OCI-LY3 (cell line): ENCODE results near the gene PPP6R2.
A peak's percentile ranks its signal among the peaks of the same experiment; 100 is the strongest.

Source experiments
- H2AFZ ChIP-seq: fragments of 200-600, 300-600 bp; shearing (Covaris generic); 2 replicates; pipeline ENCODE4 v1.6.0; 2014; ENCODE audit warnings: antibody characterized with exemption, low read depth, low read length
- H3K27ac ChIP-seq: fragments of 200-600, 300-600 bp; sonication (generic); 2 replicates; pipeline ENCODE4 v1.5.1; 2014; ENCODE audit warnings: mild to moderate bottlenecking, low read length, moderate library complexity, mixed read lengths
- H3K27me3 ChIP-seq: fragments of 200-600, 300-600 bp; sonication (generic); 2 replicates; pipeline ENCODE4 v1.6.1; 2014; ENCODE audit warnings: low read depth, low read length, mixed read lengths
- H3K36me3 ChIP-seq: fragments of 200-600, 300-600 bp; sonication (generic); replicated peaks from 2 replicates; pipeline ENCODE3; 2014; ENCODE audit warnings: low read depth, low read length, mixed read lengths
- H3K4me1 ChIP-seq: fragments of 300-600, 200-600 bp; sonication (generic); 2 replicates; pipeline ENCODE4 v1.6.1; 2014; ENCODE audit warnings: low read length, mixed read lengths
- H3K4me2 ChIP-seq: fragments of 200-600, 300-600 bp; sonication (generic); 2 replicates; pipeline ENCODE4 v1.6.1; 2014; ENCODE audit warnings: low read length, mixed read lengths
- H3K4me3 ChIP-seq: fragments of 300-600, 200-600 bp; sonication (generic); 2 replicates; pipeline ENCODE4 v1.5.1; 2014; ENCODE audit warnings: antibody characterized with exemption, mild to moderate bottlenecking, low read length, moderate library complexity
- H3K79me2 ChIP-seq: fragments of 300-600, 200-600 bp; shearing (Covaris generic); 2 replicates; pipeline ENCODE4 v1.6.1; 2014; ENCODE audit warnings: mild to moderate bottlenecking, low read length, mixed read lengths
- H3K9ac ChIP-seq: fragments of 300-600, 200-600 bp; shearing (Covaris generic); 2 replicates; pipeline ENCODE4 v1.6.0; 2014; ENCODE audit warnings: mild to moderate bottlenecking, low read length, moderate library complexity
- H3K9me3 ChIP-seq: fragments of 200-600, 300-600 bp; shearing (Covaris generic); 2 replicates; pipeline ENCODE4 v1.6.1; 2014; ENCODE audit warnings: low read length, mixed read lengths; ENCODE audit not compliant: insufficient read depth
- H4K20me1 ChIP-seq: fragments of 200-600, 300-600 bp; sonication (generic); 2 replicates; pipeline ENCODE4 v1.6.1; 2016; ENCODE audit warnings: low read length, mixed read lengths; ENCODE audit not compliant: insufficient read depth
- EZH2phosphoT487 ChIP-seq: fragments of 200-600 bp; shearing (Covaris generic); IDR thresholded peaks from 2 replicates; pipeline ENCODE4 v1.6.1; 2018; ENCODE audit warnings: antibody characterized with exemption, mixed run types, low read depth
- TF ChIP-seq, protein P1 (sequence below): fragments of 200-600, 300-600 bp; sonication (generic); IDR thresholded peaks from 2 replicates; pipeline ENCODE4 v1.5.1; 2014; ENCODE audit warnings: antibody characterized with exemption, low read length, low read depth

PPP6R2 gene, protein sequence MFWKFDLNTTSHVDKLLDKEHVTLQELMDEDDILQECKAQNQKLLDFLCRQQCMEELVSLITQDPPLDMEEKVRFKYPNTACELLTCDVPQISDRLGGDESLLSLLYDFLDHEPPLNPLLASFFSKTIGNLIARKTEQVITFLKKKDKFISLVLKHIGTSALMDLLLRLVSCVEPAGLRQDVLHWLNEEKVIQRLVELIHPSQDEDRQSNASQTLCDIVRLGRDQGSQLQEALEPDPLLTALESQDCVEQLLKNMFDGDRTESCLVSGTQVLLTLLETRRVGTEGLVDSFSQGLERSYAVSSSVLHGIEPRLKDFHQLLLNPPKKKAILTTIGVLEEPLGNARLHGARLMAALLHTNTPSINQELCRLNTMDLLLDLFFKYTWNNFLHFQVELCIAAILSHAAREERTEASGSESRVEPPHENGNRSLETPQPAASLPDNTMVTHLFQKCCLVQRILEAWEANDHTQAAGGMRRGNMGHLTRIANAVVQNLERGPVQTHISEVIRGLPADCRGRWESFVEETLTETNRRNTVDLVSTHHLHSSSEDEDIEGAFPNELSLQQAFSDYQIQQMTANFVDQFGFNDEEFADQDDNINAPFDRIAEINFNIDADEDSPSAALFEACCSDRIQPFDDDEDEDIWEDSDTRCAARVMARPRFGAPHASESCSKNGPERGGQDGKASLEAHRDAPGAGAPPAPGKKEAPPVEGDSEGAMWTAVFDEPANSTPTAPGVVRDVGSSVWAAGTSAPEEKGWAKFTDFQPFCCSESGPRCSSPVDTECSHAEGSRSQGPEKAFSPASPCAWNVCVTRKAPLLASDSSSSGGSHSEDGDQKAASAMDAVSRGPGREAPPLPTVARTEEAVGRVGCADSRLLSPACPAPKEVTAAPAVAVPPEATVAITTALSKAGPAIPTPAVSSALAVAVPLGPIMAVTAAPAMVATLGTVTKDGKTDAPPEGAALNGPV

DNA sequence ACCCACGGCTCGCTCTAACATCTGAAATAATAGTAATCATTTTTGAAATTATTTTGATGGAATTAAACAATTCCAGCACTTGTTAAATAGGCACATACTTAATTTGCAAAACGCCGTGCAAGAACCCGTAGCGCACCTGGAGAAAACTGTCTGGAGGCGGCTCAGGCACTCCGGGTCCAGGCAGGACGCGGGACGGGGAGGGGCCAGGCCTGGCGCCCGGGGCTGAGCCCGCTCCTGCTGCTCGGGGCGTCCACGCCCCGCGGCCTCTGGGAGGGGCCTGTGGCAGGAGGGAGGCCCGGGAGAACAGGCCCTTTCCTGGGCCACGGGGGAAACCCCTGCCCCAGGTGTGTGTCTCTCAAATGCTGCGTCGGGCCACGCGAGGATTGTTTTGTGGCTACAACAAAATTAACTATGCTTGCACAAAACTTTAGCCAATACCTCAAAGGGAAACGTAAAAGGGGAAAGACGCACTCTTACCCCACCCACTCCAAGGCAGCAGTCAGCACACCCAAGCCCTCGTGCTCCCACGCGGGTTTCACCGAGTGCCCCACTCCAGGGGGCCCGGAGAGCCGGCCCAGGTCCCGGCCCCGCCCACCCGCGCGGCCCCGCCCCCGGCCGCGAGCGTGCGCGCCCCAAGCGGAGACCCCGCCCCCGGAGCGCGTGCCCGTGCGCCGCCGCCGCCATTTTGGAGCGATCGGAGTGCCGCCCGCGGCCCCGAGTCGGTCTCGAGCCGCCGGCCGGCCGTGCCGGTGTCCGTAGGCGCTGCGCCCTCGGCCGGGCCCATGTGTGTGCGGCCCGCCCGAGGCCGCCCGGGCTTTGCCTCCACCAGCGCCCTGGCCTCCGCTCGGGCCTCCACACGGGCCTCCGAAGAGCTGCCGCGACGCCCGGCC is at the start of gene PPP6R2:
PPP6R2 (plus strand) TSS at position 677 of the 890 bp plus-strand sequence. CDS start 50,582 bp downstream, outside the sequence.
- H3K27me3 ChIP-seq: no peaks in the 10 kb centered on the region
- no peaks in the 10 kb centered on the region for H3K9me3 ChIP-seq
- TF ChIP-seq, protein P1, sequence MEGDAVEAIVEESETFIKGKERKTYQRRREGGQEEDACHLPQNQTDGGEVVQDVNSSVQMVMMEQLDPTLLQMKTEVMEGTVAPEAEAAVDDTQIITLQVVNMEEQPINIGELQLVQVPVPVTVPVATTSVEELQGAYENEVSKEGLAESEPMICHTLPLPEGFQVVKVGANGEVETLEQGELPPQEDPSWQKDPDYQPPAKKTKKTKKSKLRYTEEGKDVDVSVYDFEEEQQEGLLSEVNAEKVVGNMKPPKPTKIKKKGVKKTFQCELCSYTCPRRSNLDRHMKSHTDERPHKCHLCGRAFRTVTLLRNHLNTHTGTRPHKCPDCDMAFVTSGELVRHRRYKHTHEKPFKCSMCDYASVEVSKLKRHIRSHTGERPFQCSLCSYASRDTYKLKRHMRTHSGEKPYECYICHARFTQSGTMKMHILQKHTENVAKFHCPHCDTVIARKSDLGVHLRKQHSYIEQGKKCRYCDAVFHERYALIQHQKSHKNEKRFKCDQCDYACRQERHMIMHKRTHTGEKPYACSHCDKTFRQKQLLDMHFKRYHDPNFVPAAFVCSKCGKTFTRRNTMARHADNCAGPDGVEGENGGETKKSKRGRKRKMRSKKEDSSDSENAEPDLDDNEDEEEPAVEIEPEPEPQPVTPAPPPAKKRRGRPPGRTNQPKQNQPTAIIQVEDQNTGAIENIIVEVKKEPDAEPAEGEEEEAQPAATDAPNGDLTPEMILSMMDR: no peak
- TF ChIP-seq EZH2phosphoT487: no peak

DNA sequence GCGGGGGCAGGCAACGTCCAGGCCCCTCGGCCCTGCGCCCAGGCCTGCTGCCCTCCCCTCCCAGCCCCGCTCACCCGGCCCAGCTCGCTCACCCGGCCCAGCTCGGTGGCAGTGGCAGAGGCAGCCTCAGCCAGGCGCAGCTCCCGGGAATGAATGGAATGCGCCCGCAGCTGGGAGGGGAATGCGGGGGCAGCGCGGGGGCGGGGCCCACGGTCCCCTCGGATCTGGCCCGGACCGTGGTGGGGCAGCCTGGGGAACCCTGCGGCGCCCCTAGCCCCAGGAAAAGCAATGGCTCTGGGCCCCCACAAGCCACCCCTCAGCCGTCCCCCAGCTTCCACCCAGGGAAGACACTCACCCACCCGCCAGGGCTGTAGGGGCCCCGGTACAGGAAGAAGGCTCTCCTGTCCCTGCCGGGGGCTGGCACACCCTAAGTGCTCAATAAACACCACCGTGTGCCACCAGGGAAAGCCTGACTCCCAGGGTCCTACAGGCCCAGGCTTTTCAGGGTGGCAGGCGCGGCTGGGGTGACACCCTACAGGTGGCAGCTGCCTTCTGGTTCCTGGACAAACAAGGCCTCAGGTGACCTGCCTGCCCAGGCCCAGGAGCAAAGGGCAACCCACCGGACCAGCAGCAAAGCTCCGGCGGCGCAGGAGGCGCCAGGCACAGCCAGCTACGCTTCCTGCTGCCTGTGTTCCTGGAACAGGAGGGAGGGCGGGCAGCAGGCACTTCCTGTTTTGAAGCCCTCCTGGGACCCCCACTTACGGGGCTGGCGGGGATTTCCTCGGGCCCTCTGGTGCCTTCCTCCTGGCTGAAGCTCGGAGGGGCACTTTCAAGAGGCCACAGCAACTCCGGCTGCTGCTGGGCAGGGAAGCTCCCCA is 49.4 kb upstream of the PPP6R2 start:
- H3K9ac ChIP-seq: peak overlapping the region; percentile 31
- peak overlapping the region; percentile 79 for H3K4me2 ChIP-seq
- peaks cover 65% of the 10 kb centered on the region for H3K79me2 ChIP-seq

More for the DNA sequence above, at the start of gene PPP6R2:
- peaks cover 19% of the 10 kb centered on the region for H3K79me2 ChIP-seq
- H3K36me3 ChIP-seq: no peaks in the 10 kb centered on the region
- H4K20me1 ChIP-seq: peaks cover 4% of the 10 kb centered on the region; the same call in 1 of the 2 replicates
- peak within 1 kb of the TSS; percentile 90 for H3K4me2 ChIP-seq
- H3K4me1 ChIP-seq: no peaks in the 10 kb centered on the region; the same call in 1 of the 2 replicates
- H2AFZ ChIP-seq: peak within 1 kb of the TSS; percentile 58
- peak within 1 kb of the TSS; percentile 84 for H3K9ac ChIP-seq
- H3K27ac ChIP-seq: peak within 1 kb of the TSS; percentile 66
- H3K4me3 ChIP-seq: peak within 1 kb of the TSS; percentile 81

DNA sequence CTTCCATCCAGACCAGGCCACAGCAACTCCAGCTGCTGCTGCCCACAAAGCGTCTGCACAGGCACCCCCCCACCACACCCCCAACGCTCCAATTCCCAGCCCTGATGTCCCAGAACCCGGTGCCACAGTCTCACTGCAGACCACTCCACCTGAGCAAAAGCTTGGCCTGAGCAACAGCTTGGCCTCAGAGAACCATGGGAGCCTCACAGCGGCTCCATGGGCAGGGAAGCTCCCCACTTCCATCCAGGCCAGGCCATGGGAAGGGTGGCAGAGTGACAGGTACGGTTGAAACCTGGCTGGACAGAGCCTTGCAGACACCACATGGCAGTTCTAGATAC is 48.8 kb upstream of the PPP6R2 start:
- no peaks in the 10 kb centered on the region for H3K9me3 ChIP-seq
- peaks cover 70% of the 10 kb centered on the region for H4K20me1 ChIP-seq
- H3K9ac ChIP-seq: peak overlapping the region; percentile 31; the same call in 1 of the 2 replicates
- TF ChIP-seq, protein P1: no peak
- TF ChIP-seq EZH2phosphoT487: no peak
- peak overlapping the region; percentile 79 for H3K4me2 ChIP-seq
- no peaks in the 10 kb centered on the region for H3K36me3 ChIP-seq
- H3K27ac ChIP-seq: peak overlapping the region; percentile 4; the same call in 1 of the 2 replicates
- peaks cover 68% of the 10 kb centered on the region for H3K79me2 ChIP-seq
- no peak overlapping the region for H2AFZ ChIP-seq
- H3K4me1 ChIP-seq: peaks cover 32% of the 10 kb centered on the region
- peak overlapping the region; percentile 66 for H3K4me3 ChIP-seq
- no peaks in the 10 kb centered on the region for H3K27me3 ChIP-seq

More for the DNA sequence above, 49.4 kb upstream of the PPP6R2 start:
- Histone ChIP-seq H3K9me3 (no peaks in the 10 kb centered on the region), H4K20me1 (peaks cover 67% of the 10 kb centered on the region), H3K4me1 (peaks cover 32% of the 10 kb centered on the region), H3K36me3 (no peaks in the 10 kb centered on the region), H3K27me3 (no peaks in the 10 kb centered on the region), H2AFZ (no peak overlapping the region), H3K4me3 (peak overlapping the region; percentile 66), H3K27ac (peak overlapping the region; percentile 4; the same call in 1 of the 2 replicates)
- TF ChIP-seq EZH2phosphoT487: no peak
- TF ChIP-seq, protein P1: no peak
